Measurements from ENCODE around the gene LTO1.
A peak's percentile ranks its signal among the peaks of the same experiment; 100 is the strongest.

Gene LTO1

DNA sequence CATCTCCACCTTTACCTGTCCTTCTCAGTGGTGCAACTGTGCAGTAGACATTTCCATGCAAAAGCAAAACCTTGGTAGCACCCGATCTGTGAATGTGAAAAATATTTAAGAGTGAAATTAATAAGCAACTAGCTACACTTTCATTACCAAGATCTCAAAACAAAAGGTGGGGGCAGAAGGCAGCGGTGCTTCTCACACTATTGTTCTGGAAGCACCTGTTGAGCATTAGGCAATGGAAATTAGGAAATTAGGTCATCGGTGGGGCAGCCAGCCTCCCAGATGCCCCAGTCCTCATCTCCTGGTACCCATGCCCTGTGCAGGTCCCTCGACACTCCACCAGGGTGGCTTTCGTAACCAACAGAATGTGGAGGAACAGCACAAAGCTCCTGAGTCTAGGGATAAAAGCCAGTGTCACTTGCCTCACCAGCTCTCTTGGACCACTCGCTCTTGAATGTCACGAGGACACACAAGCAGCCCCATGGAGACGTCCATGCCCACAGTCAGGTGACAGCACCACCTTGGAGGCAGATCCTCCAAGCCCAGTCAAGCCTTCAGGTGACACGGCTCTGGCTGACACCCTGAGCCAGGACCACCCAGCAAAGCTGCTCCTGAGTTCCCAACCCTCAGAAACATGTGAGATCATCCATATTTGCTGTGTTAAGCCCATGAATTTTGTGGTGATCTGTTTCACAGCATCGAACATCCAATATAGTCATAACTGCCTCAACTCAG, 3.3 kb downstream of the LTO1 start:
- DNase-seq (no peak), ATAC-seq (no peak)
- no peaks in the 10 kb centered on the region for H3K27me3 Mint-ChIP-seq
- peak overlapping the region in 1 of 2 donors; percentile 55 for H3K27ac Mint-ChIP-seq
- peaks cover 32% of the 10 kb centered on the region for H3K4me1 Mint-ChIP-seq
- no peak overlapping the region for H3K4me3 Mint-ChIP-seq
- H3K9me3 Mint-ChIP-seq: no peaks in the 10 kb centered on the region

- no peak overlapping the region for H3K4me3 Mint-ChIP-seq
- peak; percentile 47 to 48 for DNase-seq
- peaks cover 26% of the 10 kb centered on the region for H3K4me1 Mint-ChIP-seq
- H3K9me3 Mint-ChIP-seq: no peaks in the 10 kb centered on the region
- no peak overlapping the region for H3K27ac Mint-ChIP-seq
- H3K27me3 Mint-ChIP-seq: no peaks in the 10 kb centered on the region
- ATAC-seq: peak; percentile 18
Observed at GRCh38 chr11:69670158-69670845, 4.9 kb downstream of the LTO1 start.

GRCh38 chr11:69669486-69669885, 5.7 kb downstream of the LTO1 start:
- Mint-ChIP-seq H3K27me3 (no peaks in the 10 kb centered on the region), H3K27ac (no peak overlapping the region), H3K4me1 (peaks cover 20% of the 10 kb centered on the region), H3K9me3 (no peaks in the 10 kb centered on the region), H3K4me3 (no peak overlapping the region)
- ATAC-seq: no peak
- no peak for DNase-seq

- Mint-ChIP-seq H3K27ac (peak overlapping the region in 1 of 2 donors; percentile 65), H3K4me3 (no peak overlapping the region), H3K27me3 (no peaks in the 10 kb centered on the region), H3K9me3 (no peaks in the 10 kb centered on the region), H3K4me1 (peaks cover 4% of the 10 kb centered on the region)
- ATAC-seq: no peak
- DNase-seq: no peak
Observed at GRCh38 chr11:69667619-69668604, 7.2 kb downstream of the LTO1 start.

DNA sequence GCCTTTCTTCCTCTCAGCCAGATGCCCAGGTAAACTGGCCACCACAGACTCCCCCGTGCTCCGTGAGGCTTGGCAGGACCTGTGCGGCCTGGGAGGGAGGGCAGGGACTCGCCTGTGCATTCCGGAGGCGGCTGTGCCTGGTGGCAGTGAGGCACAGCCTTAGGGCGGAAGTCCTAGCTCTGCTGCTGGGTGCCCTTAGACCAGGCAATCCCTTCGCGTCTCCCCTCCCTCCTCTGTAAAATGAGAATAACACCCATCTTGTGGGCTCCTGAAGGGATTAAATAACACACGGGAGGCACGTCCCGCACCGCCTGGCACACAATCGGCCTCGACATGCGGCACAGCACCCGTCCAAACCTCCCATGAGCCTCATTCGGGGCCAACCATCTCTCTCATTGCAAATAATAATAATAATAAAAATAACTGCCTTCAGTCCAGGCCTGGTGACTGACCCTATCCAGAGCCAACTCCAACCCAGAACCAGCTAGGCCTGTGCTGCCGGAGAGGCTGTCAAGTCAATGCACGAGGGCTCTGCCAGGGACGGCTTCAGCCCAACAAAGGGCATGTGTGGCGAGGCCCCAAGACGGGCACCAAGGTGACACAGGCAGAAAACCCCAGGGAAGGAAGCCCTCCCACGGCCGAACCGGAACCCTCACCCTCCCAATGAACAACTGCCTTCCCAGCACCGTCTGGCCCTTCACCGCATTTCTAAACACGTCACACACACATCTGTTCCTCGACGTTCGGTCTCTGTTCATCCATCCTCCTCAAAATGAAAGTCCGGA, 8.2 kb downstream of the LTO1 start:
- Mint-ChIP-seq H3K4me3 (no peak overlapping the region), H3K27me3 (no peaks in the 10 kb centered on the region), H3K27ac (no peak overlapping the region), H3K9me3 (no peaks in the 10 kb centered on the region), H3K4me1 (no peaks in the 10 kb centered on the region)
- ATAC-seq: no peak
- DNase-seq: no peak

DNA sequence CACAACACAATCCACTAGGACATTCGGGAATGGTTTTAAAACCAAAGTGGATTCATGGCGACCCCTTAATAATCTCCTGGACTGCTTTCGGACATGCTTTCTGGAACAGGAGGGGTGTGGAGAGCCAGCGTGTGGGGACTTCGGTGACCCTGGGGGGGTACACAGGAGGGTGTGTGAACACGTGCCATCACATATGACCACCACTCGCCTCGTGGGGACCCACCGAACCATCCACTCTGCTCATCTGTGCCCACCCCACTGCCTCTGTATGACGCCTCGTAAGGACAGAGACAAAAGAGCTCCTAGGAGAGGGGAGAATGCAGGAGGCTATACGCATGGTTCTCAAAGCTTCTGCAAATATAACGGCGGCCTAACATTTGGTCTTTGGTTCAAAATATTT, 8.9 kb downstream of the LTO1 start:
- H3K27ac Mint-ChIP-seq: no peak overlapping the region
- H3K27me3 Mint-ChIP-seq: no peaks in the 10 kb centered on the region
- H3K9me3 Mint-ChIP-seq: no peaks in the 10 kb centered on the region
- DNase-seq: no peak
- H3K4me3 Mint-ChIP-seq: no peak overlapping the region
- no peaks in the 10 kb centered on the region for H3K4me1 Mint-ChIP-seq
- no peak for ATAC-seq

- no peaks in the 10 kb centered on the region for H3K4me1 Mint-ChIP-seq
- ATAC-seq: no peak
- no peak overlapping the region for H3K27ac Mint-ChIP-seq
- no peak for DNase-seq
- H3K27me3 Mint-ChIP-seq: no peaks in the 10 kb centered on the region
- H3K4me3 Mint-ChIP-seq: no peak overlapping the region
- no peaks in the 10 kb centered on the region for H3K9me3 Mint-ChIP-seq
Observed at GRCh38 chr11:69665669-69666068, 9.5 kb downstream of the LTO1 start.

DNA sequence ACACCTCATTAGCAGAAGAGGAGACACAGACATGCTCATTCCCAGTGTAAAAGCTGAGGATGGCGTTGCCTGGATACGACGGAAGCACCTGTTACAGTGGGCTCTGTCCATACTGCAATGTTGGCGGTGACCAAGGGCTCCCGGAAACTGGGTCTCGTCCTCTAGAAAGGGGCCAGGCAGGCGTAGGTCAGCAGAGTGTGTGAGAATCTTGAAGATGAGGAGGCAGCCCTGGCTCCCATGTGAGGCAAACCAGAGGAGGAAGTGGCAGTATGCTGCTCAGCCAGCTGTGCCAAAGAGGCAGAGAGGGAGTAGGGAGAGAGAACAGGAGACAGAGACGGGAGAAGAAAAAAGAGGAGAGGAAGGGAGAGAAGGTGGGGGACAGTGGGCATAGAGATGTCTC, 10.3 kb downstream of the LTO1 start:
- ATAC-seq (no peak), DNase-seq (no peak)
- Mint-ChIP-seq H3K4me3 (no peak overlapping the region), H3K4me1 (no peaks in the 10 kb centered on the region), H3K27me3 (no peaks in the 10 kb centered on the region), H3K27ac (peak overlapping the region; percentile 13 to 54), H3K9me3 (no peaks in the 10 kb centered on the region)

DNA sequence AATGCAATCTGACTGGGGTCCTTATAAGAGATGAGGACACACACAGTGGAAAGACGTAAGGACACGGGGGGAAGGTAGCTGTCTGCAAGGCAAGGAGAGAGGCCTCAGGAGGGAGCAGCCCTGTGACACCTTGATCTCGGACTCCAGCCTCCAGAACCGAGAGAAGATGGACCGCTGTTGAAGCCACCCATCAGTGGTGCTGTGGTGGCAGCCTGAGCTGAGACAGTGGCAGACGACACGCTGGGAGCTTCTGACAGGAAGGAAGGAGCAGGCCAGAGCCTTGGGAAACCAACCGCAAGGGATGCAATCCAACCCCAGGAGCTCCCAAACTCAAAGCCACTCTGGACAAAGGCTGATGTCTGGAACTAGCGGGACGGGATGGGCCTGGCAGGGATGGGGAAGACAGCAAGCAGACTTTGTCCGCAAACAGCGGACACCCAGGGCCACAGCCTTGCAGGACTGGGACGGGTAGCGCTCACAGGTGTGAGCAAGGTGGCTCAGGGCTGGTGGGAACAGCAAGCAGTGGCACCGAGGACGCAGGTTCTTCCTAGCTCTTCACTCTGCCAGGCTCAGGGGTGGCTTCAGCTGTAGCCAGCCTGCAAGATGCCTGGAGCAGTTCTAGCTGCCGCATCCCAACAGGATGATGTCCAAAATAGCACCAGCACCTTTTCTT, 10.9 kb downstream of the LTO1 start:
- no peak for ATAC-seq
- Mint-ChIP-seq H3K9me3 (no peaks in the 10 kb centered on the region), H3K4me1 (no peaks in the 10 kb centered on the region), H3K4me3 (no peak overlapping the region), H3K27me3 (no peaks in the 10 kb centered on the region), H3K27ac (peak overlapping the region in 1 of 2 donors; percentile 72)
- no peak for DNase-seq

GRCh38 chr11:69663326-69663725, 11.8 kb downstream of the LTO1 start:
- no peaks in the 10 kb centered on the region for H3K9me3 Mint-ChIP-seq
- H3K27me3 Mint-ChIP-seq: no peaks in the 10 kb centered on the region
- DNase-seq (no peak), ATAC-seq (no peak)
- H3K27ac Mint-ChIP-seq: peak overlapping the region in 1 of 2 donors; percentile 15
- H3K4me3 Mint-ChIP-seq: no peak overlapping the region
- no peaks in the 10 kb centered on the region for H3K4me1 Mint-ChIP-seq

GRCh38 chr11:69662806-69663205, 12.3 kb downstream of the LTO1 start:
- Mint-ChIP-seq H3K4me1 (no peaks in the 10 kb centered on the region), H3K27me3 (no peaks in the 10 kb centered on the region), H3K4me3 (no peak overlapping the region), H3K27ac (peak overlapping the region in 1 of 2 donors; percentile 15), H3K9me3 (no peaks in the 10 kb centered on the region)
- ATAC-seq: no peak
- no peak for DNase-seq

- Mint-ChIP-seq H3K27me3 (no peaks in the 10 kb centered on the region), H3K4me3 (no peak overlapping the region), H3K4me1 (no peaks in the 10 kb centered on the region), H3K9me3 (no peaks in the 10 kb centered on the region), H3K27ac (peak overlapping the region in 1 of 2 donors; percentile 48)
- ATAC-seq (no peak), DNase-seq (no peak)
Observed at GRCh38 chr11:69662021-69662698, 13.0 kb downstream of the LTO1 start.

- DNase-seq (no peak), ATAC-seq (no peak)
- Mint-ChIP-seq H3K9me3 (no peaks in the 10 kb centered on the region), H3K4me3 (no peak overlapping the region), H3K27ac (no peak overlapping the region), H3K4me1 (no peaks in the 10 kb centered on the region), H3K27me3 (no peaks in the 10 kb centered on the region)
Observed at GRCh38 chr11:69661413-69661715, 13.8 kb downstream of the LTO1 start.

DNA sequence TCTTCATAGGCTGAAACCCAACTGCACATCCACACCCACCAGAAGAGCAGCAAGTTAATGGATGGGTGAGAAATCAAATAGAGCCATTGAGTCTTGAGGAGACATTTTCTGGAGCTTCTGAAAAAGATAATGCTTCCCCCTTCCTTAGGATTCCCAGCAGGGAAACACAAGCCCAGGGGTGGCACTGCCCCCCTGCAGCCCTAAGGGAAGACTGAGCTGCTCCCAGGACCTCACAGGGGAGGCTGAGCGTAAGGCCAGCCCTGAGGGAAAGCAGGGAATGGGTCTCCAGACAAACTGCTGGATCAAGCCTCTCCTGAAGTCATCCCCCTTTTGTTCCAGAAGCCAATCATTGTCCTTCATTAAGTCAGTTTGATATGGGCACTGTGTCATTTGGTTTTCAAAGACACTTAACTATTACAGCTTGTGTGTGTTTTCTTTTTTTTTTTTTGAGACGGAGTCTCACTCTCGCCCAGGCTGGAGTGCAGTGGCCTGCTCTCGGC, 15.1 kb downstream of the LTO1 start:
- H3K27me3 Mint-ChIP-seq: no peaks in the 10 kb centered on the region
- no peak for ATAC-seq
- peak overlapping the region in 1 of 2 donors; percentile 87 for H3K27ac Mint-ChIP-seq

More for the DNA sequence above, 15.1 kb downstream of the LTO1 start:
- Mint-ChIP-seq H3K9me3 (no peaks in the 10 kb centered on the region), H3K4me3 (no peak overlapping the region), H3K4me1 (no peaks in the 10 kb centered on the region)
- DNase-seq: no peak
